Stomach (tissue), 4 donors: Measurements from ENCODE around the gene PWWP3B.

Experiments
- CTCF ChIP-seq, 7 experiments: fragments of 450-650 bp in 4 of 7; fragments of 200-600 bp in 3 of 7; sonication (generic) in 3 of 7; IDR thresholded peaks; one replicate each; pipeline ENCODE4 v1.5.1; 2016 to 2019; ENCODE audit warnings: antibody characterized with exemption in 7 of 7, control low read depth in 2 of 7, mild to moderate bottlenecking in 1 of 7
- POLR2A ChIP-seq, 4 donors: fragments of 450-650 bp; IDR thresholded peaks; one replicate each; pipeline ENCODE4 v1.6.1; 2016; ENCODE audit warnings: antibody characterized with exemption in 4 of 4, control low read depth in 2 of 4, mild to moderate bottlenecking in 1 of 4, moderate library complexity in 1 of 4

DNA sequence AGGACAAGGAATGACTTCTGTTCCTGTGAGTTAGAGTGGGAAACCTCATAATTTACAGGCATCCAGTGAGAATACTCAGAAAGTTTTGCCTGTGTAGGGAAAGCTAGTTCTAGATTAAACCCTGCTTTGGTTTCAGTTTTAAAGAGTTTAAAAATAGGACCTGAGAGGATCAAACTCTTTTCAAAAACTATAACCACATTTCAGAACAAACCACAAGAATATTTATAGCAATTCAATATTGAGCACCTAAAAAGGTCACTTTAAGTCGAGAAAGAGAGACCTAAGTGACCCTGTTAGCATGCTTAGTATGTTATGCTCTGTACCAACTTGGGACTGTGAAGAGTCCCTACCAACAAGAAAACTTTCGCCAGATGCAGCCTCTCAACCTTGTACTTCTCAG lies 17.4 kb upstream of the PWWP3B start:
- TF ChIP-seq POLR2A (IDR thresholded peaks at IDR 0.05) (no peak), CTCF (IDR thresholded peaks at IDR 0.05) (no peak)
